Pancreas (tissue), 10 donors: Measurements from ENCODE around the gene PAPOLB. TPM values are rescaled to one million over a fixed set of nuclear protein-coding genes. Genes with fewer than 3 reads are reported as not detected.
"Not testable (repeated sequence)": the region's sequence is repeated elsewhere in the genome, so short reads cannot be mapped to it uniquely, and the experiment has no call there.

Source experiments
- ATAC-seq, 4 donors: fragments of 200-7000 bp; cut with Tn5 transposase; one replicate each; pipeline versions ENCODE4 v1.8.0 to v1.9.1; 2020; ENCODE audit warnings: mild to moderate bottlenecking in 4 of 4, moderate library complexity in 4 of 4
- DNase-seq, 6 donors: peaks; one replicate each; pipeline ENCODE4 v3.0.0-alpha.2; 2020
- FAIRE-seq: peaks from 2 replicates; lab custom pipeline; 2012; peaks lifted over from hg19 to GRCh38; lab: Jason Lieb, UNC
- H3K27ac ChIP-seq, 4 donors: fragments of 200-600 bp; sonication (generic); 1 replicate in 3 of 4; 2 replicates in 1 of 4; pipeline versions ENCODE4 v1.5.0 to v1.8.0; 2020
- H3K27me3 ChIP-seq, 4 donors: fragments of 200-600 bp; one replicate each; pipeline ENCODE4 v1.8.0; 2021
- H3K36me3 ChIP-seq, 3 donors: fragments of 200-600 bp; sonication (generic) in 1 of 3; one replicate each; pipeline versions ENCODE4 v1.5.0 to v1.8.0; 2020 to 2021
- H3K4me1 ChIP-seq, 3 donors: fragments of 200-600 bp; one replicate each; pipeline ENCODE4 v1.8.0; 2021
- H3K4me3 ChIP-seq, 4 donors: fragments of 200-600 bp; sonication (generic) in 2 of 4; one replicate each; pipeline versions ENCODE4 v1.5.0 to v1.8.0; 2020 to 2021
- H3K9me3 ChIP-seq, 4 donors: fragments of 200-600 bp; one replicate each; pipeline ENCODE4 v1.8.0; 2021
- CTCF ChIP-seq, 4 donors: fragments of 200-600 bp; sonication (generic) in 3 of 4; IDR thresholded peaks; one replicate each; pipeline versions ENCODE4 v1.5.0 to v1.8.0; 2021; ENCODE audit warnings: antibody characterized with exemption in 4 of 4
- WGBS, 2 donors: extraction: QIAGEN DNeasy Blood & Tissue Kit; methylation state at CpG; one replicate each; pipeline ENCODE4 v1.1.7; 2013; 5-methylcytosine and 5-hydroxymethylcytosine counted together
- intact Hi-C, 3 donors: fragments of 100-400 bp; cut with DNase I; formaldehyde crosslinking; loops; one replicate each; pipeline versions ENCODE4 v1.11.1 to v1.14.2; 2022
- polyA plus RNA-seq, 2 donors: library from polyadenylated mRNA; stranded (reverse); fragments of 200-250 nt; gene quantifications; one replicate each; pipeline ENCODE4 v1.2.3, GENCODE V29; 2013
- total RNA-seq, 6 donors: library from RNA; stranded (reverse); fragmentation: NEBNext Ultra II Directional in 4 of 6; extraction: Animal tissue kit (Norgen Biotek cat#: 25700) in 4 of 6; gene quantifications; one replicate each; pipeline versions ENCODE4 v1.2.1 to v1.2.4, GENCODE V29; 2021 to 2023
- donor health status: healthy with polysubstance abuse.
- donor health status: DM: no; HTN: no; CAD: no; lungs with moderate emphysema.
- donor health status: DM: no; HTN: no; CAD: no.
- donor health status: control.
- donor health status: control.
- donor health status: Bipolar disorder and iron deficiency.
- donor health status: DM: yes; HTN: yes; CAD: no.
- donor health status: DM: no; HTN: no; CAD: no.
- donor health status: DM: no; HTN: no; CAD: no.
- donor health status: DM: yes; HTN: yes; CAD: no.

PAPOLB gene
- total and polyA plus RNA-seq, 8 donors: 0.03 to 0.09 (median 0.05) TPM; not detected in 5

- WGBS, 2 donors: 80 to 83% methylated on average over 11 of the region's 11 CpGs
- FAIRE-seq (no peak), DNase-seq (no peak), ATAC-seq (no peak)
- Histone ChIP-seq H3K4me3 (no peak overlapping the region), H3K27me3 (no peaks in the 10 kb centered on the region), H3K9me3 (no peaks in the 10 kb centered on the region), H3K36me3 (no peaks in the 10 kb centered on the region), H3K4me1 (no peaks in the 10 kb centered on the region), H3K27ac (no peak overlapping the region)
- no peak for TF ChIP-seq CTCF (IDR thresholded peaks at IDR 0.05)
- intact Hi-C loops: no loop called here
These were observed 33.9 kb upstream of the PAPOLB start for GRCh38 chr7:4895766-4896165.

- no peaks in the 10 kb centered on the region for H3K4me1 ChIP-seq
- intact Hi-C loops: no loop called here
- H3K27ac ChIP-seq: no peak overlapping the region
- no peaks in the 10 kb centered on the region for H3K27me3 ChIP-seq
- no peak for TF ChIP-seq CTCF (IDR thresholded peaks at IDR 0.05)
- no peak for FAIRE-seq
- H3K4me3 ChIP-seq: no peak overlapping the region
- no peaks in the 10 kb centered on the region for H3K9me3 ChIP-seq
- no peak for DNase-seq
- ATAC-seq: no peak
- WGBS, 2 donors: 79 to 88% methylated on average over 9 of the region's 9 CpGs
- H3K36me3 ChIP-seq: no peaks in the 10 kb centered on the region
These were observed 32.7 kb upstream of the PAPOLB start for GRCh38 chr7:4894482-4894881.

GRCh38 chr7:4893929-4894475 is 32.2 kb upstream of the PAPOLB start:
- no peak for ATAC-seq
- Histone ChIP-seq H3K27me3 (no peaks in the 10 kb centered on the region), H3K36me3 (no peaks in the 10 kb centered on the region), H3K4me1 (no peaks in the 10 kb centered on the region), H3K27ac (no peak overlapping the region), H3K4me3 (no peak overlapping the region), H3K9me3 (no peaks in the 10 kb centered on the region)
- TF ChIP-seq CTCF (IDR thresholded peaks at IDR 0.05): no peak
- no peak for FAIRE-seq
- 73 to 85% methylated on average over 8 of the region's 8 CpGs for WGBS, 2 donors
- DNase-seq: no peak
- intact Hi-C loops: no loop called here

GRCh38 chr7:4893188-4893587 is 31.4 kb upstream of the PAPOLB start:
- 60 to 68% methylated on average over 4 of the region's 4 CpGs for WGBS, 2 donors
- ATAC-seq, FAIRE-seq, H3K36me3 ChIP-seq, DNase-seq, H3K4me1 ChIP-seq, H3K4me3 ChIP-seq, H3K27me3 ChIP-seq, H3K9me3 ChIP-seq, H3K27ac ChIP-seq, intact Hi-C loops: not testable (repeated sequence)

GRCh38 chr7:4891522-4891921 is 29.7 kb upstream of the PAPOLB start:
- ATAC-seq, H3K4me1 ChIP-seq, H3K4me3 ChIP-seq, H3K27me3 ChIP-seq, DNase-seq, intact Hi-C loops, FAIRE-seq, H3K27ac ChIP-seq, H3K9me3 ChIP-seq, H3K36me3 ChIP-seq: not testable (repeated sequence)
- 60 to 72% methylated on average over 2 of the region's 2 CpGs for WGBS, 2 donors

GRCh38 chr7:4889682-4890081 is 27.9 kb upstream of the PAPOLB start:
- H3K36me3 ChIP-seq: no peaks in the 10 kb centered on the region
- DNase-seq (no peak), FAIRE-seq (no peak), ATAC-seq (no peak)
- H3K4me3 ChIP-seq: no peak overlapping the region
- no peak for TF ChIP-seq CTCF (IDR thresholded peaks at IDR 0.05)
- H3K27me3 ChIP-seq: no peaks in the 10 kb centered on the region
- H3K27ac ChIP-seq: no peak overlapping the region
- 29 to 37% methylated on average over 1 of the region's 1 CpG for WGBS, 2 donors
- no peaks in the 10 kb centered on the region for H3K4me1 ChIP-seq
- intact Hi-C loops: no loop called here
- no peaks in the 10 kb centered on the region for H3K9me3 ChIP-seq
